ENCODE results near the gene APBB2. TPM values are rescaled to one million over a fixed set of nuclear protein-coding genes. Genes with fewer than 3 reads are reported as not detected.
"Not testable (repeated sequence)": the region's sequence is repeated elsewhere in the genome, so short reads cannot be mapped to it uniquely, and the experiment has no call there.

The APBB2 gene
- total RNA-seq, 4 donors from 2014 or later = 12.2 to 29.2 (median 20.1) TPM

GRCh38 chr4:40995850-40996249 lies 218.5 kb downstream of the APBB2 start:
- H3K27ac ChIP-seq = no peak overlapping the region
- H3K27me3 ChIP-seq = no peaks in the 10 kb centered on the region
- DNase-seq = no peak
- no peaks in the 10 kb centered on the region for H3K9me3 ChIP-seq
- no peak for TF ChIP-seq POLR2A (IDR thresholded peaks at IDR 0.05)
- TF ChIP-seq, protein P1, sequence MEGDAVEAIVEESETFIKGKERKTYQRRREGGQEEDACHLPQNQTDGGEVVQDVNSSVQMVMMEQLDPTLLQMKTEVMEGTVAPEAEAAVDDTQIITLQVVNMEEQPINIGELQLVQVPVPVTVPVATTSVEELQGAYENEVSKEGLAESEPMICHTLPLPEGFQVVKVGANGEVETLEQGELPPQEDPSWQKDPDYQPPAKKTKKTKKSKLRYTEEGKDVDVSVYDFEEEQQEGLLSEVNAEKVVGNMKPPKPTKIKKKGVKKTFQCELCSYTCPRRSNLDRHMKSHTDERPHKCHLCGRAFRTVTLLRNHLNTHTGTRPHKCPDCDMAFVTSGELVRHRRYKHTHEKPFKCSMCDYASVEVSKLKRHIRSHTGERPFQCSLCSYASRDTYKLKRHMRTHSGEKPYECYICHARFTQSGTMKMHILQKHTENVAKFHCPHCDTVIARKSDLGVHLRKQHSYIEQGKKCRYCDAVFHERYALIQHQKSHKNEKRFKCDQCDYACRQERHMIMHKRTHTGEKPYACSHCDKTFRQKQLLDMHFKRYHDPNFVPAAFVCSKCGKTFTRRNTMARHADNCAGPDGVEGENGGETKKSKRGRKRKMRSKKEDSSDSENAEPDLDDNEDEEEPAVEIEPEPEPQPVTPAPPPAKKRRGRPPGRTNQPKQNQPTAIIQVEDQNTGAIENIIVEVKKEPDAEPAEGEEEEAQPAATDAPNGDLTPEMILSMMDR (IDR thresholded peaks at IDR 0.05) = no peak
- intact Hi-C loops (cut with DNase I) = no loop called here
- WGBS, 2 donors = 63 to 88% methylated on average over 2 of the region's 2 CpGs
- no peaks in the 10 kb centered on the region for H3K36me3 ChIP-seq
- no peak overlapping the region for H3K4me3 ChIP-seq
- H3K4me1 ChIP-seq = peaks cover 0 to 30% (median 2%) of the 10 kb centered on the region in 3 donors

- WGBS, 2 donors = 24 to 49% methylated on average over 4 of the region's 4 CpGs
- H3K36me3 ChIP-seq; H3K27me3 ChIP-seq; H3K27ac ChIP-seq; DNase-seq; H3K9me3 ChIP-seq; intact Hi-C loops (cut with DNase I); H3K4me3 ChIP-seq: not testable (repeated sequence)
- H3K4me1 ChIP-seq = peaks cover 0 to 29% (median 2%) of the 10 kb centered on the region in 3 donors
Measured at GRCh38 chr4:40994321-40994720, 220.0 kb downstream of the APBB2 start.

DNA sequence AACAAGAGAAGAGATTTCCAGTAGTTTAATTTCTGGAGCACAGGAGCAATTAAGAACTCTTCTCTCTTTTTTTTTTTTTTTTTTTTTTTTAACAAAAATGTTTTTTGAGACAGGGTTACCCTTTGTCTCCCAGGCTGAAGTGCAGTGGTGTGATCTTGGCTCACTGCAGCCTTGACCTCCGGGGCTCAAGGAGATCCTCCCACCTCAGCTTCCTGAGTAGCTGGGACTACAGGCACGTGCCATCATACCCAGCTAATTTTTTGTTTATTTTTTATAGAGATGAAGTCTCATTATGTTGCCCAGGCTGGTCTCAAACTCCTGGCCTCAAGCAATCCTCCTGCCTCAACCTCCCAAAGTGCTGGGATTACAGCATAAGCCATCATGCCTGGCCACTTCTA lies 221.0 kb downstream of the APBB2 start:
- peaks cover 0 to 19% (median 0%) of the 10 kb centered on the region in 3 donors for H3K4me1 ChIP-seq
- WGBS, 2 donors = 47 to 56% methylated on average over 2 of the region's 2 CpGs
- DNase-seq; H3K4me3 ChIP-seq; H3K27ac ChIP-seq; H3K36me3 ChIP-seq; H3K9me3 ChIP-seq; H3K27me3 ChIP-seq; intact Hi-C loops (cut with DNase I): not testable (repeated sequence)

GRCh38 chr4:40992472-40993295 lies 221.7 kb downstream of the APBB2 start:
- Histone ChIP-seq H3K27ac (no peak overlapping the region), H3K4me3 (no peak overlapping the region), H3K4me1 (peaks cover 0 to 18% (median 0%) of the 10 kb centered on the region in 3 donors), H3K9me3 (no peaks in the 10 kb centered on the region), H3K36me3 (no peaks in the 10 kb centered on the region), H3K27me3 (no peaks in the 10 kb centered on the region)
- intact Hi-C loops (cut with DNase I) = no loop called here
- TF ChIP-seq, protein P1 (IDR thresholded peaks at IDR 0.05) = no peak
- TF ChIP-seq POLR2A (IDR thresholded peaks at IDR 0.05) = no peak
- DNase-seq = no peak
- 57 to 73% methylated on average over 15 to 17 of the region's 17 CpGs for WGBS, 2 donors

- Histone ChIP-seq H3K27ac (no peak overlapping the region), H3K4me1 (peaks cover 0 to 18% (median 0%) of the 10 kb centered on the region in 3 donors), H3K4me3 (no peak overlapping the region), H3K36me3 (no peaks in the 10 kb centered on the region), H3K9me3 (no peaks in the 10 kb centered on the region), H3K27me3 (no peaks in the 10 kb centered on the region)
- no peak for DNase-seq
- WGBS, 2 donors = 78 to 87% methylated on average over 3 of the region's 3 CpGs
- intact Hi-C loops (cut with DNase I) = no loop called here
- TF ChIP-seq, protein P1 (IDR thresholded peaks at IDR 0.05) = no peak
- TF ChIP-seq POLR2A (IDR thresholded peaks at IDR 0.05) = no peak
Measured at GRCh38 chr4:40991908-40992307, 222.4 kb downstream of the APBB2 start.

GRCh38 chr4:40990899-40991265 lies 223.5 kb downstream of the APBB2 start:
- no peaks in the 10 kb centered on the region for H3K9me3 ChIP-seq
- H3K27me3 ChIP-seq = no peaks in the 10 kb centered on the region
- H3K27ac ChIP-seq = no peak overlapping the region
- peaks cover 0 to 18% (median 0%) of the 10 kb centered on the region in 3 donors for H3K4me1 ChIP-seq
- no peak overlapping the region for H3K4me3 ChIP-seq
- no peak for DNase-seq
- intact Hi-C loops (cut with DNase I) = no loop called here
- no peaks in the 10 kb centered on the region for H3K36me3 ChIP-seq
- TF ChIP-seq POLR2A (IDR thresholded peaks at IDR 0.05) = no peak
- TF ChIP-seq, protein P1 (IDR thresholded peaks at IDR 0.05) = no peak
- 87 to 89% methylated on average over 3 of the region's 3 CpGs for WGBS, 2 donors
